Right hindlimb (tissue), 1 donor: ENCODE measurements around the gene EMC9.

Experiments
- DNase-seq: peaks from one replicate; pipeline ENCODE4 v3.0.0-alpha.2; 2018

EMC9 gene, protein sequence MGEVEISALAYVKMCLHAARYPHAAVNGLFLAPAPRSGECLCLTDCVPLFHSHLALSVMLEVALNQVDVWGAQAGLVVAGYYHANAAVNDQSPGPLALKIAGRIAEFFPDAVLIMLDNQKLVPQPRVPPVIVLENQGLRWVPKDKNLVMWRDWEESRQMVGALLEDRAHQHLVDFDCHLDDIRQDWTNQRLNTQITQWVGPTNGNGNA

GRCh38 chr14:24141097-24141880, at the start of gene EMC9:
TSS of gene EMC9 (minus strand) at chr14:24141591. CDS start at chr14:24141304, 287 bp downstream.
- peak; percentile 100 for DNase-seq

GRCh38 chr14:24190416-24190815, 49.0 kb upstream of the EMC9 start:
- no peak for DNase-seq

GRCh38 chr14:24189460-24189859, 48.1 kb upstream of the EMC9 start:
- no peak for DNase-seq

GRCh38 chr14:24189059-24189375, 47.6 kb upstream of the EMC9 start:
- DNase-seq = no peak

DNA sequence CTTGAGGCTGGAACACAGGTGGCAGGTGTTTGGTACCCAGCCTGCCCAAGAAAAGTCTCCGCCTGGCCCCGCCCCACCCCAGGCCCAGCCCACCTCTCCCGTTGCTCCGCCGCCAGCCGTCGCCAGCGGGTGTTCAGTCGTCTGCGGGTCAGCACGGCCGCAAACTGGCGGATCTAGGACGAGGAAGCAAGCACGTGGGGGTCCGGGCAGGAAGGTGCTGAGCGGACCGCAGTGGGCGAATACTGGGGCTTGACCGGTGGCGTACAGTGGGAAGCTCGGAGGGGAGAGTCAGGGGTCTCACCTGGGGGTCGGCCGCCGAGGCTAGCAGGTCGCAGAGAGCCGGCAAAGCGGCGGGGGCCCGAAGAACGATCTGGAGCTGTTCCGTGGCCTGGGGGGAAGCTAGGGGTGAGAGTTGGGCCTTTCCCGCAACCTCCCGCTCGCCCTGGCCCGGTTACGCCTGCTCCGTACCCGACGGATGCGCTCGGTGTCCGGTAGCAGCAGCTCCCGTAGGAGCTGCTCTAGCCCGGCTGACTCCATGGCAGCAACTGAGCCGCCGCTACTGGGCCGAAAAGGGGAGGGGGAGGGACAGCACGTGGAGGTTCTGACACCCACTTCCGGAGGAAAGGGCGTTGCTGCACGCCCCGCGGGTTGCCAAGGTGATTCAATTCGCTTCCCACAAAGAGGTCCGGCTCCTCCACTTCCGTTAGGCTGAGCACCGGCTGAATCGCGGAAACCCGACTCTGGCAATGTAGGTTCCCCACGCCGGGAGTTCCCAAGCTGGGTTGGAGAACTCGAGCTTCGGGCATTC, 47.1 kb upstream of the EMC9 start, which contains the start of gene IPO4:
Gene IPO4 (minus strand): TSS at position 566 of the 808 bp plus-strand sequence. CDS start 29 bp downstream, at position 537.
- peak; percentile 96 for DNase-seq

GRCh38 chr14:24187539-24187915, 46.1 kb upstream of the EMC9 start:
- DNase-seq = no peak

GRCh38 chr14:24186831-24187538, 45.6 kb upstream of the EMC9 start:
- DNase-seq = no peak

GRCh38 chr14:24185741-24186140, 44.4 kb upstream of the EMC9 start:
- DNase-seq = no peak

DNA sequence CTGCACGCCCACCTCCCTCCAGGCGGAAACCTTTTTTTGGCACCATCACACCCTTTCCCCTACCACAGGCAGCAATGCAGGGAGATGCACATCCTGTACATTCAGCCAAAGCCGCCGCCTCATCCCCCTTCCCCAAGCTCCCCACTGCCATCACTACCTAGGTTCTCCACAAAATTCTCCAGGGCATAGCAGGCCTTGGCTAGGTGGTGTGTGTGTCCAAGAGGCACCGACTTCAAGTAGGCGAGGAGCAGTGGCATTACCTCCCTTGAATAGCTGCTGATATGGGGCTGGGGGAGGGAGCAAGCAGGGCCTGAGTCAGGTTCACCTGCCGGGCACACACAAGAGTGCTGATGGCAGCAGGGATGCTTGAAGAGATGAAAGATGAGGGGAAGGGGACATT, 43.6 kb upstream of the EMC9 start:
- DNase-seq = no peak

DNA sequence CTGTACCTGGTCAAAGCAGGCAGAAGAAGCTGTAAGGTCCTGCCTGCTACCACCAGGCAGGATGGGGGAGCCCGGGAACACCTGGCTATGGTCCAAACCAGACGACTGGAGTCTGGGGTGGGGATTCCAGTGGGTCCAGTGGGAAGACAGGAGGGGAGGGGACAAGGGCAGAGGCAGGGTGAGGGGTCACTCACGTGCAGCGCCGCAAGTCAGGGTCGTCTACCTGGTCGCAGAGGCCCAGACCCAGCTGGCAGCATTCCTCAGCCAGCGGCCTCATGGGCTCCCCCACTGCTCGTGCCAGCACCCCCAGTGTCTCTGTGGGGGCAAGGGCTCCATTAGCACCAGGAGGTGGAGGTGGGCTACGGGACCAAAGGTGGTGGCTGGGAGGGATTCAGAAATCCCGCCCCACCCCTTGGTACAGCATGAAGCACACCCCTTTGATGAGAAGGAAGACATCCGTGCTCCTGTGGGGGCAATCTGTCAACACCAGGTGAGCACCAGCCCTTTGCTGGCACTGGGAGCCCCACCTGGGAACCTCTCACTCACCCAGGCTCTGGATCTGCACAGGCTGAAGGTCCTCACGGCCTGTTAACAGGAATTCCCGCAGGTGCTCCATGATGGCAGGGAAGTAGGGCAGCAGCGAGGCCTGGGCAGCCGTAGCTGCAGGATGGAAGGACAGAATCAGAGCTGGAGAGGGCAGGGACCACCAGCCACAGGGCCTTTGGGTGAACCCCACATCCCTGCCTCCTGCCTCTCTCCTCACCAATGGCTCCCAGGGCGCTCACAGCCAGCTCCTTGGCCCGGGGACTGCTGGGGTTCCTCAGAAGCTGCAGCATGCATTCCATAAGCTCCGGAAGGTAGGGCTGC, 42.9 kb upstream of the EMC9 start:
- DNase-seq = no peak

DNA sequence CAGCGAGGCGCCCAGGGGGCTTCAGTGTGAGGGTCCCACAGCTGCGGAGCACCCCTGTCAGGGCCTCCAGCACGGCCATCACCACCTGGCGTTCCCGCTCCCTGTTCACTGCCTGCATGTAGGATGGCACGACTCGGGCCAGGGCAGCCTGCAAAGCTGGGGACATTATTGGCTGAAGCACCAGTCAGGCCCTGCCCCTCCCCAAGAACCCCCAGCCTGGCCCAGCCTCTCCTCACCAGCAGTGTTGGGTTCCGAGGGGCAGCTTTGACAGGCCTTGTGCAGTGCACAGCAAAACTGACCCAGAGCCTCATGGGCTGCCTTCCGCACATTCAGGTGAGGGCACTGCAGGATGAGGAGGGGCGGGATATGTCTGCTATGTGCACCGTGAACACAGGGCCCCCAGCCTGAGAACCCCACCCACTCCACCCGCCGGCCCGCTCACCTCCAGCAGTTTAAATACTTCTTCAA, 41.7 kb upstream of the EMC9 start:
- DNase-seq = no peak

DNA sequence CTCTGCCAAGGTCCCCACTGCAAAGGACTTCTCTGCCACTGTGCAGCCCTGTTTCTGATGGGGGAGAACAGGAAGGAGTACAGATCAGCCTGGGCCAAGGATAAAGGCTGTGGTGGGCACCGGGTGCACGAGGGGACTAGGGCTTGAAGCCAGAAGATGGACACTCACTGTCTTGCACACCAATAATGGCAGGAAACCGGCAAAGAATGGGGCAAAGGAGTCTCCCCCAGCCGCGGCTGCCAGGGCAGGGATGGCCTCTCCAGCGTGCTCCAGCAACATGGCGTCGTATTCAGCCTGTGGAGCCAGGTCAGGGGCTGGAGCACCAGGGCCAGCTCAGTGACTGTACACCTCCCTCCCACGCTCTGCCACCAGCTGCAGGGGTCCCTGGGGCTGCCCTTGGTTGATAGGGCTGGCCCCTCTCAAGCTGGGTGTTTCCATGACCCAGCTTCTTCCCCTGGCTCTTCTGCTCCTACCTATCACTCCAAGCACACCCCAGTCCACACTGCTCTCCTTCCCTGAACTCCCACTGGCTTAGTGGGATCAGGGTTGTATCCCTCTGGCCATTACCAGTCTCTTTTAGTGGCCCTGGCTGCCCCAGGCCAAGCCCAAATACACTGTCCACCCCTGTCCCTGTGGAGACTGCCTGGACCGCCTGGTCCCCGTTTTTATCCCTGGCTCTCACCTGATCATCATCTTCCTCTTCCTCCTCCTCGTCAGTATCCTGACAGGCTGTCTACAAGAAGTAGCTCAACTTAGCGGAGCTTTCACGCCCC, 40.9 kb upstream of the EMC9 start:
- DNase-seq = no peak

DNA sequence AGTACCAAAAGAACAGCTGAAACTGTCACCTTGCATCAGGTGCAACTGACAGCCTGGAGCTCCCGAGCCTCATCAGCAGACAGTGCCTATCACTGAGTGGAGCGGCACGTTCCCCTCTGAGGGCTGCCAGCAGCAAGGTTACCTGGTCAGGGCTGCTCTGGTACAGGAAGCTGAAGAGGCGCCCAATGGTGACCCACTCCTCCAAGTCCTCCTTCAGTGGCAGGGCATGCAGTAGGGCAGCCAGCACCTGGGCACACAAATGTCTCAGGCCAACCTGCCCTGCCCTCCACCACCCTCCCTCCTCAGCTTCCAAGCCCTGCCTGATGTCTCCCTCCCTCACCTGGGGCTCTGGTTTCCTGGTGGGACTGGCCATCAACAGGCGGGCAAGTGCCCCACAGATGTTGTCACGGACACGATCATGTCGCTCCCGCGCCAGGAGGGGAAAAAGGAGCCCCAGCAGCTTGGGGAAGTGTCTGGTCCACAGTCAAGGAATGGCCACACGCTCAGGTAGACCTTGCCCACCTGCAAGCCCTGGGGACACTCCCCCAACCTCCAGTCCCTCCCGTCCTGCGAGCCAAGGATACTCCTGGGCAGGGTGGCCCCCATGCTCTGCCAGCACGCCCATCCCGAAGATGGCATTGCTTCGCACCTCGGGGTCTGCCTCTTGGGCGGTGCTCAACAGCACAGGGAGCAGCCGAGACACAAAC, 40.1 kb upstream of the EMC9 start:
- no peak for DNase-seq

DNA sequence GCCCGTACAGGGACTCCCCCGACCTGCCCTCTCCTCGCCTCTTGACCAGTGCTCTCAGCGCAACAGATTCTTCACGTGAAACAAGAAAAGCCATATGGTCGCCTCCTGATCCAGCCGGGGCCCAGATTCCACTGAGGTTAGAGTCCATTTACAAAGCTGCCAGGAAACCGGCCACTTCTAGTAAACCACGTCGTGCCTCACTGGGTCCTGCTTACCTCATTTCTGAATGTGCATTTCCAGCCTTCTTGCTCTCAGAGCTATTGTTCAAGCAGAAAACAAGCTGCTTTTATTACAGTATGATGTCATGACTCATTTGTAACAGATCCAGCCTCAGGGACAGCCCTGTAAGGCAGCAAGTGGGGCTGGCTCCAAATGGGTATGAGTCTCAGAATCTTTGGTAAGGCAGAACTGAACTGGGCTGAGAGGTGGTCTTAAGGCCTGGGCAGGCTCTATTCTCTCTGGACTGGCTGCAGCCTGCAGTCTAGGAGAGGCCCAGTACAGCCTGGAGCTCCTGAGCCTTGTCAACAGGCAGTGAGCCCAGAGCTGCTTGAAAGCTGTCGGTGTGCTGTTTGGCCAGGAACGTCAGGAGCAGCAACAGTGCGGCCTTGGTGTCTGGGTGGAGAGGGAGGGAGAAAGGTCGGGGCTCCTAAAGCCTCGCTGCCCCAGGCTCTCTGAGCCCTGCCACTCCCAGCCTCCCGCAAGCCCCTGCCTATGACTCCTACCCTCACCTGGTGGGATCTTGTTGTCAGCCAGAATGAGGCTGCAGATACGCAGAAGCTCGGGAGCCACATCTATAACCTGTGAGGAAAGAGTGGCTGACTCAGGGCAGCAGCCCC, 38.8 kb upstream of the EMC9 start:
- no peak for DNase-seq

DNA sequence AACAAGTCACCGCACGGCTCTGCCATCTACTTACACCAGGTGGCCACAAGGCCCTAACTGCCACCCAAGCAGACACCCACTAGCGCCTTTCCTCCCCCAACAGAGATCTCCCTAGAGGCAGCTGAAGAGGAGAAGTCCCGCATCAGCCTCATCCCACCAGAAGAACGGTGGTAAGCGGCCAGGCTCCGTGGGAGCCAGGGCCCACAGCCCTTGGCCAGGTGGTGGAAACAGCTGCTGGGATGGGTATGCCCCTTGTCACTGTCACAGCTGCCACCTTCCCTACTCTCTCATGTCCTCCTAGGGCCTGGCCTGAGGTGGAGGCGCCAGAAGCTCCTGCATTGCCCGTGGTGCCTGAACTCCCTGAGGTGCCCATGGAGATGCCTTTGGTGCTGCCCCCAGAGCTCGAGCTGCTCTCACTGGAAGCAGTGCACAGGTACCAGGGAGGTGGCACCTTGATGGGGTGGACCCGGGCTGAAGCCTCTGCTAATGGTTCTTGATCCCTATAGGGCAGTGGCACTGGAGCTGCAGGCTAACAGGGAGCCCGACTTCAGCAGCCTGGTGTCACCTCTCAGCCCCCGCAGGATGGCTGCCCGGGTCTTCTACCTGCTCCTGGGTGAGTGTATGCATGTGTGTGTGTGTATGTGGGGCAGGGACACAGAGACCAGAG, 38.0 kb upstream of the EMC9 start:
- no peak for DNase-seq

- DNase-seq = no peak
Measured at GRCh38 chr14:24178399-24179178, 37.2 kb upstream of the EMC9 start.

DNA sequence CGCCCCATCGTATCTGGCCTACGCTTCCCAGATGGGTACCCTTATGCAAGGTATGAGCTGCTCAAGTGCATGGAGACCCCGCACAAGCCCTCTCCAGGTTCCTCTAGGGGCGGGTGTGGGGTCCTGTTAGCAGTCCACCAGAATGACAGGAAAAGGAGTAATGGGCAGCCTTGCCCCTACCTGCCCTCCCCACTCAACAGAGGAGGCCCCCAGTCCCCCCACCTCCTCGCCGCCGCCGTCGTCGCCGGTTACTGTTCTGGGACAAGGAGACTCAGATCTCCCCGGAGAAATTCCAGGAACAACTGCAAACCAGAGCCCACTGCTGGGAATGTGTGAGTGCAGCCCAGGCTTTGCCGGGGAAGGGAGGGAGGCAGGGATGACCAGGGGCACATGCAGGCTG, 36.5 kb upstream of the EMC9 start:
- no peak for DNase-seq
